GM23338 (cell line): Measurements from ENCODE around the gene BICRA.

Source experiments
- CTCF ChIP-seq, 2 experiments: fragments of 200-600 bp in 1 of 2; sonication (generic) in 1 of 2; conservative IDR thresholded peaks; 2 replicates each; pipeline versions ENCODE4 v1.5.1 to v1.6.1; 2016 to 2017; ENCODE audit warnings: antibody characterized with exemption in 2 of 2, low read depth in 2 of 2, mild to moderate bottlenecking in 2 of 2, moderate library complexity in 1 of 2
- EZH2 ChIP-seq: fragments of 200-600 bp; sonication (generic); IDR thresholded peaks from one replicate; pipeline ENCODE4 v1.8.0; 2017; ENCODE audit warnings: antibody characterized with exemption, mild to moderate bottlenecking, low read depth; ENCODE audit not compliant: unreplicated experiment
- EZH2phosphoT487 ChIP-seq: fragments of 200-600 bp; sonication (generic); IDR thresholded peaks from one replicate; pipeline ENCODE4 v1.8.1; 2018; ENCODE audit warnings: antibody characterized with exemption; ENCODE audit not compliant: unreplicated experiment
- POLR2AphosphoS5 ChIP-seq: IDR thresholded peaks from 2 replicates; pipeline ENCODE4 v1.6.1; 2016; ENCODE audit warnings: antibody characterized with exemption, low read depth
- REST ChIP-seq: IDR thresholded peaks from one replicate; pipeline ENCODE4 v1.6.1; 2018; ENCODE audit warnings: antibody characterized with exemption; ENCODE audit not compliant: unreplicated experiment

GRCh38 chr19:47681936-47682335, 73.0 kb downstream of the BICRA start:
- TF ChIP-seq CTCF (conservative IDR thresholded peaks at IDR 0.05; ENCODE audit: low read depth in 2 of 2) (no peak), EZH2 (no peak), EZH2phosphoT487 (no peak), POLR2AphosphoS5 (no peak), REST (no peak)
